Stomach (tissue), 9 donors: Measurements from ENCODE around the gene DYNC1I1. TPM values are rescaled to one million over a fixed set of nuclear protein-coding genes. Genes with fewer than 3 reads are reported as not detected.

Source experiments
- DNase-seq, 2 donors: peaks; one replicate each; pipeline versions ENCODE4 v3.0.0 to v3.0.0-alpha.2; 2013 to 2019
- H3K27ac ChIP-seq, 5 donors: fragments of 200-600 bp in 4 of 5; sonication (generic) in 4 of 5; one replicate each; pipeline ENCODE4 v1.5.1; 2013 to 2019; ENCODE audit warnings: mild to moderate bottlenecking in 1 of 5, moderate library complexity in 1 of 5
- H3K27me3 ChIP-seq, 3 donors: fragments of 200-600 bp; sonication (generic); one replicate each; pipeline ENCODE4 v1.5.1; 2017 to 2019; ENCODE audit warnings: mixed run types in 1 of 3
- H3K36me3 ChIP-seq, 4 donors: fragments of 200-600 bp; sonication (generic); 1 replicate in 3 of 4; 2 replicates in 1 of 4; pipeline ENCODE4 v1.5.1; 2016 to 2019
- H3K4me1 ChIP-seq, 4 donors: fragments of 200-600 bp; sonication (generic); one replicate each; pipeline ENCODE4 v1.5.1; 2016 to 2019
- H3K4me3 ChIP-seq, 4 donors: fragments of 200-600 bp; sonication (generic) in 3 of 4; one replicate each; pipeline ENCODE4 v1.5.1; 2016 to 2019; ENCODE audit warnings: mild to moderate bottlenecking in 1 of 4
- H3K9me3 ChIP-seq, 4 donors: fragments of 200-600 bp; sonication (generic); one replicate each; pipeline ENCODE4 v1.5.1; 2016 to 2019
- EP300 ChIP-seq: sonication (generic); formaldehyde crosslinking; IDR thresholded peaks from one replicate; pipeline ENCODE4 v1.6.1; 2017; ENCODE audit warnings: antibody characterized with exemption
- POLR2A ChIP-seq, 4 donors: fragments of 450-650 bp; IDR thresholded peaks; one replicate each; pipeline ENCODE4 v1.6.1; 2016; ENCODE audit warnings: antibody characterized with exemption in 4 of 4, control low read depth in 2 of 4, mild to moderate bottlenecking in 1 of 4, moderate library complexity in 1 of 4
- POLR2AphosphoS5 ChIP-seq, 3 donors: sonication (generic); formaldehyde crosslinking; IDR thresholded peaks; one replicate each; pipeline ENCODE4 v1.6.1; 2016; ENCODE audit warnings: antibody characterized with exemption in 3 of 3
- WGBS, 5 donors: extraction: QIAGEN DNeasy Blood & Tissue Kit in 3 of 5; methylation state at CpG; one replicate each; pipeline versions ENCODE4 v1.1.5 to v1.1.7; 2013 to 2018; 5-methylcytosine and 5-hydroxymethylcytosine counted together
- intact Hi-C: fragments of 100-400 bp; cut with DNase I; formaldehyde crosslinking; loops from one replicate; pipeline ENCODE4 v1.15.1; 2023; ENCODE audit warnings: low total_unique reads
- polyA plus RNA-seq, 3 donors: library from polyadenylated mRNA; stranded (reverse); fragments of 200-250 nt; gene quantifications; one replicate each; pipeline ENCODE4 v1.2.3, GENCODE V29; 2013
- total RNA-seq, 5 donors: library from RNA; depleted of rRNA; stranded (reverse); fragments of >200 nt; gene quantifications; one replicate each; pipeline versions ENCODE4 v1.1.0 to v1.2.3, GENCODE V29; 2014 to 2016
- TF ChIP-seq, protein P1 (sequence below), 7 experiments: fragments of 450-650 bp in 4 of 7; fragments of 200-600 bp in 3 of 7; sonication (generic) in 3 of 7; IDR thresholded peaks; one replicate each; pipeline ENCODE4 v1.5.1; 2016 to 2019; ENCODE audit warnings: antibody characterized with exemption in 7 of 7, control low read depth in 2 of 7, mild to moderate bottlenecking in 1 of 7
- donor health status: healthy with polysubstance abuse.
- donor health status: Bipolar disorder and iron deficiency.
- donor health status: healthy.

Gene DYNC1I1
- total and polyA plus RNA-seq, 8 donors: 0.93 to 69.4 (median 5.3) TPM

- Histone ChIP-seq H3K27ac (no peak overlapping the region), H3K4me3 (no peak overlapping the region), H3K36me3 (no peaks in the 10 kb centered on the region), H3K27me3 (no peaks in the 10 kb centered on the region), H3K4me1 (peaks cover 0 to 24% (median 5%) of the 10 kb centered on the region in 4 donors), H3K9me3 (no peaks in the 10 kb centered on the region)
- DNase-seq: no peak
- WGBS, 5 donors: 87 to 94% (median 91%) methylated on average over 5 of the region's 5 CpGs
- intact Hi-C loops: no loop called here
- TF ChIP-seq EP300: no peak
- TF ChIP-seq POLR2A (IDR thresholded peaks at IDR 0.05): no peak
- TF ChIP-seq, protein P1, sequence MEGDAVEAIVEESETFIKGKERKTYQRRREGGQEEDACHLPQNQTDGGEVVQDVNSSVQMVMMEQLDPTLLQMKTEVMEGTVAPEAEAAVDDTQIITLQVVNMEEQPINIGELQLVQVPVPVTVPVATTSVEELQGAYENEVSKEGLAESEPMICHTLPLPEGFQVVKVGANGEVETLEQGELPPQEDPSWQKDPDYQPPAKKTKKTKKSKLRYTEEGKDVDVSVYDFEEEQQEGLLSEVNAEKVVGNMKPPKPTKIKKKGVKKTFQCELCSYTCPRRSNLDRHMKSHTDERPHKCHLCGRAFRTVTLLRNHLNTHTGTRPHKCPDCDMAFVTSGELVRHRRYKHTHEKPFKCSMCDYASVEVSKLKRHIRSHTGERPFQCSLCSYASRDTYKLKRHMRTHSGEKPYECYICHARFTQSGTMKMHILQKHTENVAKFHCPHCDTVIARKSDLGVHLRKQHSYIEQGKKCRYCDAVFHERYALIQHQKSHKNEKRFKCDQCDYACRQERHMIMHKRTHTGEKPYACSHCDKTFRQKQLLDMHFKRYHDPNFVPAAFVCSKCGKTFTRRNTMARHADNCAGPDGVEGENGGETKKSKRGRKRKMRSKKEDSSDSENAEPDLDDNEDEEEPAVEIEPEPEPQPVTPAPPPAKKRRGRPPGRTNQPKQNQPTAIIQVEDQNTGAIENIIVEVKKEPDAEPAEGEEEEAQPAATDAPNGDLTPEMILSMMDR (IDR thresholded peaks at IDR 0.05): no peak
- TF ChIP-seq POLR2AphosphoS5 (IDR thresholded peaks at IDR 0.05): no peak
Observed at GRCh38 chr7:95951531-95951930, 179.2 kb downstream of the DYNC1I1 start.

GRCh38 chr7:95951997-95952795, 179.8 kb downstream of the DYNC1I1 start:
- Histone ChIP-seq H3K4me1 (peaks cover 0 to 24% (median 5%) of the 10 kb centered on the region in 4 donors), H3K27ac (peak overlapping the region in 1 of 5 donors; percentile 63), H3K4me3 (no peak overlapping the region), H3K9me3 (no peaks in the 10 kb centered on the region), H3K27me3 (no peaks in the 10 kb centered on the region), H3K36me3 (no peaks in the 10 kb centered on the region)
- WGBS, 5 donors: 84 to 87% (median 85%) methylated on average over 8 of the region's 8 CpGs
- no peak for DNase-seq
- intact Hi-C loops: no loop called here
- TF ChIP-seq POLR2A (IDR thresholded peaks at IDR 0.05) (no peak), EP300 (no peak), POLR2AphosphoS5 (IDR thresholded peaks at IDR 0.05) (no peak)
- TF ChIP-seq, protein P1 (IDR thresholded peaks at IDR 0.05): no peak

DNA sequence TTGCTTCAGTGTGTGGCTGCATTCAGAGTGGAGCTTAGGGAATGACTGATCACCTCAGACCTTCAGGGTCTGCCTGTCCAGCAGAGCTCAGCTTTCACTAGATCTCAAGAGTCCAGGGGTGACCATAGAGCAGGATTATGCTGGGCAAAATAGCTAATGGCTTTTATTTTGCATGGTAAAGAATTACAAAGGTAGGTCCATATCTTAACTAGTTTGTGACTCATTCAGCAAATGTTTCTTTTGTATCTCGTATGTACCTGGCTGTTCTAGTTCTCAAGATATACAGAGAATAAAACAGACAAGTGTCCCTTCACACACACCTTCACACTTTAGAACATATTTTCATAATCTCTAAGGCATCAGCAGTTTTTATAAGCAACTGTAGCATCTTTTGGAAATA, 180.5 kb downstream of the DYNC1I1 start:
- Histone ChIP-seq H3K36me3 (no peaks in the 10 kb centered on the region), H3K27me3 (no peaks in the 10 kb centered on the region), H3K27ac (peak overlapping the region in 3 of 5 donors; percentile 26 to 63 (median 33)), H3K4me1 (peaks cover 0 to 24% (median 5%) of the 10 kb centered on the region in 4 donors), H3K9me3 (no peaks in the 10 kb centered on the region), H3K4me3 (no peak overlapping the region)
- DNase-seq: peak in 1 of 2 donors; percentile 44
- TF ChIP-seq POLR2AphosphoS5 (IDR thresholded peaks at IDR 0.05) (no peak), EP300 (no peak), POLR2A (IDR thresholded peaks at IDR 0.05) (no peak)
- TF ChIP-seq, protein P1 (IDR thresholded peaks at IDR 0.05): no peak
- intact Hi-C loops: no loop called here
- WGBS, 5 donors: 29 to 67% (median 50%) methylated on average over 1 of the region's 1 CpG

GRCh38 chr7:95955748-95956147, 183.4 kb downstream of the DYNC1I1 start:
- intact Hi-C loops: no loop called here
- no peak for TF ChIP-seq EP300
- TF ChIP-seq, protein P1 (IDR thresholded peaks at IDR 0.05): no peak
- no peak for TF ChIP-seq POLR2A (IDR thresholded peaks at IDR 0.05)
- no peak for TF ChIP-seq POLR2AphosphoS5 (IDR thresholded peaks at IDR 0.05)
- Histone ChIP-seq H3K36me3 (no peaks in the 10 kb centered on the region), H3K27me3 (no peaks in the 10 kb centered on the region), H3K4me1 (peaks cover 0 to 17% (median 0%) of the 10 kb centered on the region in 4 donors), H3K9me3 (no peaks in the 10 kb centered on the region), H3K4me3 (no peak overlapping the region), H3K27ac (no peak overlapping the region)
- no peak for DNase-seq
